ENCODE measurements around the gene TUG1. TPM values are rescaled to one million over a fixed set of nuclear protein-coding genes. Genes with fewer than 3 reads are reported as not detected.

The TUG1 gene
- total and polyA plus RNA-seq, 2 of the 4 experiments (the other 2 are of a cell fraction): 60.6 to 68.8 TPM

DNA sequence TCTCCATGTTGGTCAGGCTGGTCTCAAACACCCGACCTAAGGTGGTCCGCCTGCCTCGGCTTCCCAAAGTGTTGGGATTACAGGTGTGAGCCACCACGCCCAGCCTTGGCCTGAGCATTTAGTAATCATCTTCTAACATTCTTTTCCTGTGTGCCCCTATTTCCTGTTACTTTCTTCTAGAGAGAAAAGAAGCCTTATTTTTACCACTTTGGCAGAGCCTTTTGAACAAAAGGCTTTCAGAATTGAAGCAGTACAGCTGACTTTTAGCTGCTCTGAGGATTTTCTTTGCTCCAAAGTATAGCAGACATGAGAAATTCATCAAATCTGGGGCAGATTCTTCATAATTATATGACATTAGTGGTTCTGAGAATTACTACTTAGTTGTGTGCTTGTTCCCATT lies 13.9 kb upstream of the TUG1 start:
- Histone ChIP-seq H3K27me3 (ENCODE audit: control insufficient read depth, insufficient read depth, low read length) (no peaks in the 10 kb centered on the region), H3K9me3 (ENCODE audit: control insufficient read depth, insufficient read depth, low read length) (no peaks in the 10 kb centered on the region), H4K8ac (ENCODE audit: low read depth in 2 of 2, low read length in 2 of 2) (no peak overlapping the region), H2BK5ac (ENCODE audit: low read depth, low read length, poor library complexity, severe bottlenecking) (no peak overlapping the region), H3K4me1 (ENCODE audit: control insufficient read depth, insufficient read depth, low read length) (no peaks in the 10 kb centered on the region), H3K27ac (ENCODE audit: insufficient read depth, low read length) (no peak overlapping the region), H2AFZ (replicated peaks; ENCODE audit: low read length, poor library complexity) (no peak overlapping the region), H2AK9ac (replicated peaks; ENCODE audit: low read depth, low read length, poor library complexity) (no peak overlapping the region), H3K9ac (ENCODE audit: low read depth, low read length) (no peak overlapping the region), H3K4ac (ENCODE audit: low read depth, low read length) (no peak overlapping the region), H2AK5ac (ENCODE audit: low read depth, low read length) (no peak overlapping the region), H4K91ac (ENCODE audit: insufficient read depth, low read depth, low read length) (no peak overlapping the region), H3K56ac (ENCODE audit: extremely low read depth, insufficient read depth, low read length) (no peak overlapping the region), H3K23ac (ENCODE audit: low read depth, low read length) (no peak overlapping the region), H2BK120ac (ENCODE audit: low read depth, low read length) (no peak overlapping the region), H3K14ac (replicated peaks; ENCODE audit: low read depth, low read length) (no peak overlapping the region), H2BK15ac (ENCODE audit: low read depth, low read length) (no peak overlapping the region), H3K36me3 (ENCODE audit: control insufficient read depth, insufficient read depth, low read length) (peaks cover 17% of the 10 kb centered on the region), H3K4me2 (ENCODE audit: low read depth, low read length) (no peak overlapping the region), H3K79me1 (ENCODE audit: low read depth in 1 of 2, low read length in 2 of 2) (peaks cover 26 to 50% of the 10 kb centered on the region in 2 experiments), H3K18ac (ENCODE audit: low read depth, low read length) (no peak overlapping the region), H3K4me3 (ENCODE audit: insufficient read depth, low read depth, low read length) (no peak overlapping the region), H2BK20ac (ENCODE audit: low read depth, low read length) (no peak overlapping the region), H4K20me1 (ENCODE audit: insufficient read depth, low read length) (peaks cover 3% of the 10 kb centered on the region; the same call in 1 of the 2 replicates), H3K9me1 (ENCODE audit: insufficient read depth, low read length) (peaks cover 10% of the 10 kb centered on the region), H4K5ac (ENCODE audit: low read depth, low read length) (no peak overlapping the region)
- TF ChIP-seq BHLHE40 (IDR thresholded peaks at IDR 0.05; ENCODE audit: low read depth, low read length): no peak
- TF ChIP-seq POLR2A (IDR thresholded peaks at IDR 0.05; ENCODE audit: low read depth, low read length): no peak
- TF ChIP-seq RCOR1 (IDR thresholded peaks at IDR 0.05; ENCODE audit: insufficient replicate concordance, low read length): no peak
- no peak for TF ChIP-seq SMC3 (IDR thresholded peaks at IDR 0.05; ENCODE audit: low read depth, low read length)
- TF ChIP-seq CHD1 (IDR thresholded peaks at IDR 0.05; ENCODE audit: low read depth, low read length): no peak
- ATAC-seq (ENCODE audit: low read depth): no peak
- no peak for DNase-seq
- POLR2A ChIA-PET (ENCODE audit: unreplicated experiment): interaction anchor here (0.6 kb wide), 1 partner anchor 14 kb away, joined by 4 read pairs; the partner anchor contains the start of gene MORC2
- no TSS peak for BruUV-seq (replicated peaks)
- 100% methylated on average over 3 of the region's 4 CpGs; no CpG with 5 or more reads in 1 of the 2 experiments for WGBS, 2 experiments (ENCODE audit: extremely low coverage in 2 of 2, insufficient read length in 1 of 2)
- CTCF ChIA-PET: no interaction called here
- intact Hi-C loops (cut with micrococcal nuclease): no loop called here
- dilution Hi-C loops (cut with HindIII; ENCODE audit: low sequenced_read_pairs, unreplicated experiment): no loop called here
- in situ Hi-C loops (cut with MboI; ENCODE audit: low sequenced_read_pairs): no loop called here

Data from IMR-90 (cell line).